HG02588 (cell line): ENCODE data around the gene CCDC69.
"Not testable (repeated sequence)": the region's sequence is repeated elsewhere in the genome, so short reads cannot be mapped to it uniquely, and the experiment has no call there.

Source experiments
- ATAC-seq: cut with Tn5 transposase; IDR thresholded peaks from one replicate; pipeline ENCODE4 v1.9.1; 2021; ENCODE audit warnings: mild to moderate bottlenecking, moderate library complexity; ENCODE audit not compliant: unreplicated experiment

CCDC69 gene, protein sequence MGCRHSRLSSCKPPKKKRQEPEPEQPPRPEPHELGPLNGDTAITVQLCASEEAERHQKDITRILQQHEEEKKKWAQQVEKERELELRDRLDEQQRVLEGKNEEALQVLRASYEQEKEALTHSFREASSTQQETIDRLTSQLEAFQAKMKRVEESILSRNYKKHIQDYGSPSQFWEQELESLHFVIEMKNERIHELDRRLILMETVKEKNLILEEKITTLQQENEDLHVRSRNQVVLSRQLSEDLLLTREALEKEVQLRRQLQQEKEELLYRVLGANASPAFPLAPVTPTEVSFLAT

GRCh38 chr5:151223447-151224264 is at the start of gene CCDC69:
Gene CCDC69 (minus strand): TSS chr5:151224092. CDS start chr5:151223970, 122 bp downstream.
- peak; percentile 64 for ATAC-seq

GRCh38 chr5:151271336-151271735 is 47.4 kb upstream of the CCDC69 start:
- no peak for ATAC-seq

- peak; percentile 90 for ATAC-seq
These were observed 46.7 kb upstream of the CCDC69 start for GRCh38 chr5:151270599-151270998.

GRCh38 chr5:151267491-151268260 is 43.8 kb upstream of the CCDC69 start:
- no peak for ATAC-seq

GRCh38 chr5:151264113-151264512 is 40.2 kb upstream of the CCDC69 start:
- ATAC-seq = peak; percentile 61

GRCh38 chr5:151262532-151262931 is 38.6 kb upstream of the CCDC69 start:
- no peak for ATAC-seq

DNA sequence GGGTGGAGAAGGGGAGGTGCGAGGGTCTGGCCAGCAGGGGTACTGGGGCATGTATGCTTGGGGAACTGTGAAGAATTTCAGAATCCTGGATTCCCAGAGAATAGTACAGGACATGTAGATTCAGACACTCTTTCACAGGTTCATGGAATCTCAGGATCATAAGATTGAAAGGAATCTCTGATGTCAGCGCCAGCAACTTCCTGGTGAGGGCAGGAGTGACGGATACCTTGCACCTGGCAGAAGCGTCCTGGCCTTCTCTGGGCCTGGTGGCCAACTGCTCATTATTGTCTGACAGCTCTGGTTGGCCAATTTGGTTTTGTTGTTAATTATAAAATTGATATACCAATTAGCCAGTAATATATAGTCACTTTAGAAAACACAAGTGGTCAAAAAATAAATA is 36.0 kb upstream of the CCDC69 start:
- no peak for ATAC-seq

DNA sequence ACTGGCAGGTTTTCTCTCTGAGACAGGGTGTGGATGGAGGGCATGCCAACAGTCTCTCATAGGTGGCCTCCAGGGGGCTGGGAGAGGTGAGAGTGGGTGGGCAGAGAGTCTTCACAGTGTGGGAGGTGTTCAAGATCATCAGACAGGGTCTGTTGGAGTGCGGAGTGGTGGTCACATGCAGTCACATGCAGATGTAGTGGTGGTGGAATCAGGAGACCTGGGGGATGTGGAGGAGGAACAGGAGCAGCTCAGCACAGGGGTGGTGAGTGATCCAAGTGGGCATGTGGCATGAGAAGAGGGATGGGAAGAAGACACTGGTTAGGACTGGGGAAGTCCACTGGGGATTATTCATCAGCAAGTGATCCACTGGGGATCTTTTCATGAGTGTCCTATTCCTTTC is 34.9 kb upstream of the CCDC69 start:
- no peak for ATAC-seq

GRCh38 chr5:151258201-151258611 is 34.3 kb upstream of the CCDC69 start:
- no peak for ATAC-seq

DNA sequence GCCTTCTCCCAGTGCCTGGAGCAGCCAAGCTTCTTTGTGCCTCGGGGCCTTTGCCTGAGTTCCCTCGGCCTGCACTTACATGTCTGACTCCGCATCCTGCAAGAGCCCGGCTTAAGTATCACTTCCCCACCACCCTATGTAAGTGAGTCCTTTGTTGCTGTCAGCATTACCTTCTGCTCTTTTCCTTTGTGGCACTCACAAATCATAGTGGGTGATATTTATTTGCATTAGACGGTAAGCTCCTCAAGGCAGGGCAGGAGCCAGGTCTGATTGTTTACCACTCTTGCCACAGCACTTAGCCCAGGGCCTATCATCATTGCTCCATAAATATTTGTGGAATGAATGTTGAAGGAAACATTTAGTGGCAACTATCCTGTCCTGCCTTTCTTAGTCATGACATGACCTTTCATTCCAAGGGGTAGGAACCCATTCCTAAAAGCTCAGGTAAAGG is 33.9 kb upstream of the CCDC69 start:
- ATAC-seq = peak; percentile 30

DNA sequence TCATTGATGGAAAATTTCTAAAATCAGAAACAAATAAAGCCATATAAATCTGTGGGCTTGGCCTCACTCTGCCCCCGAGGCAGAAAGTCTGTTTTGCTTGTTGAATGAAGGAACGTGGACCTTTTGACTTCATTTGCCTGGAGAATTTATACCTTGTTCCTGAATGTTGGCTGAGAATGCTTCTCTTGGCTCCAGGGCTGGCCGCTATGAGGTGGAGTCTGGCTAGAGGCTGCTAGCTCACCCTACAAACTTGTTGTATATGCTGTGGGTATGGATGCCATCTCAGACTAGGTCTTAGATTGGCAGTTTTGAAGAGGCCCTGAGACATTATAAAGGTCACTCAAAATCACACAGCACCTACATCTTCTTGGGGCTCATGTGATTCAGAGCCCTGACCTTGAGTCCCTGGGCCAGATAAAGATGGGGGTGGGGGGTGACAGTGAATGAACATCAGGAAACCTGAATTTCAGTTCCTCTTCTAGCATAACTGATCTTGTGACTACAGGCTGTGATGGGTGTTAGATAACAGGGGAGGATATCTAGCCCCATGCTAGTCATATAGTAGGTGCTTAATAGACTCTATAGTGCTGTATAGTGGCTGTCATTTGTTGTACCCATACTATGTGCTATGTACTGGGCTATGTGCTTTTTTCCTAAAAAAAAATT is 31.9 kb upstream of the CCDC69 start:
- peak; percentile 38 for ATAC-seq

- not testable (repeated sequence) for ATAC-seq
These were observed 31.1 kb upstream of the CCDC69 start for GRCh38 chr5:151254990-151255389.

DNA sequence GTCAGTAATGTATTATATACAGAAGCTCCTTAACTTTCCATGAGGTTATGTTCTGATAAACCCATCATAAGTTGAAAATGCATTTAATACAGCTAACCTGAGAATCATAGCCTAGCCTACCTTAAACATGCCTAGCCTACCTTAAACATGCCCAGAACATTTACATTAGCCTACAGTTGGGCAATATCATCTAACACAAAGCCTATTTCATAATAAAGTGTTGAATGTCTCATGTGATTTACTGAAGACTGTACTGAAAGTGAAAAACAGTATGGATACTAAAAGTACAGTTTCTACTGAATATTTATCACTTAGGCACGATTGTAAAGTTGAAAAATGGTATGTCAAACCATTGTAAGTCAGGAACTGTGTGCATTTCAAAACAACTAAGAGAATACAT is 30.7 kb upstream of the CCDC69 start:
- ATAC-seq = no peak

- ATAC-seq = no peak
These were observed 29.7 kb upstream of the CCDC69 start for GRCh38 chr5:151253605-151253950.

DNA sequence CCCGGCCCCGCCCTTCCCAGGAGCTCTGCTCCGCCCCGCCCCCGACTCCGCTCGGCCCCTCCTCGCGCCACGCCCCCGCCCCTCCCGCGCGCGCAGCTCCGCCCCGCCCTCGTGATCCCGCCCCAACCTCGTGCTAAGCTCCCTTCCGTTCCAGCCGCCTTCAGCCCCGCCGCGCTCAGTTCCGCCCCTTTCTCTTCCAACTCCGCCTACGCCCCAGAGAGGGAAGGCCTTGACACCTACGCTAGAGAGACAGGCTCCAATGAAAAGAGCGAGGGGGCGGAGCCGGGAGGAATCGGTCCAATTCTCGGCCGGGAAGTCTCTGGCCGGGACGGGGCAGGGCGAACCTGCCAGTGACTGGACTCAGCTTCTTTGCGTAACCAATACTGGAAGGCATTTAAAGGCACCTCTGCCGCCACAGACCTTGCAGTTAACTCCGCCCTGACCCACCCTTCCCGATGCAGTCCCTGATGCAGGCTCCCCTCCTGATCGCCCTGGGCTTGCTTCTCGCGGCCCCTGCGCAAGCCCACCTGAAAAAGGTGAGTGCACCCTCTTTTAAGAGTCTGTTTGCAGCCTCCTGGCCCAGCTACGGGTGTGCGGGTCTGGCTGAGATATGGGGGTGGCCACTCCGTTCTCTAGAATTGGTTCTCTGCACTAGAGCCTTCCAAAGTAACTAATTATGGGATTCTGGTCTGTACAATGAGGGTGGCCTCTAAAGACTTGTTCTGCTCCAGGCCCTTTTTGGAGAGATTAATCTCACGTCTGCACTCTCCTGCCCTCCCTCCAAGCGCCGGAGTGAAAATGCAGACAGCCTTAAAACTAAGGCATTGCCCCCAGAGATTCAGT is 29.1 kb upstream of the CCDC69 start, which contains the start of gene GM2A:
GM2A (plus strand) TSS at position 424 of the 843 bp plus-strand sequence; CDS start at position 456, 32 bp downstream.
- ATAC-seq = peak; percentile 80

DNA sequence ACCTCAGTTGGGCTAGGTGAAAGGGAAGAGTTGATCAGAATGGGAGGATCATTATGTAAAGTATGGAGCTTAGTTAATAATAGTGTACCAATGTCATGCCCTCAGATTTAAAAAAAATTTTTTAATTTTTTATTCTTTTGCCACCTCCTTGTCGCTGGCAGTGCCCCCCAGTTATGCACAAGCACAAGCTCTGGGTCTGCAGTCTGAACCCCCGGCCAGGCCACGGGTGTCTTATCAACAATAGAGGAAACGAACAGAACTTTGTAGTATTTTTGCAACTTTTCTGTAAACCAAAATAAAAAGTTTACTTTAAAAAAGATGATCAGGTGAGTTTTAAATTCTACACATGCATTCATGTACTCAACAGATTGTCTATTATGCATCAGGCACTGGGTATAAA is 27.7 kb upstream of the CCDC69 start:
- no peak for ATAC-seq

DNA sequence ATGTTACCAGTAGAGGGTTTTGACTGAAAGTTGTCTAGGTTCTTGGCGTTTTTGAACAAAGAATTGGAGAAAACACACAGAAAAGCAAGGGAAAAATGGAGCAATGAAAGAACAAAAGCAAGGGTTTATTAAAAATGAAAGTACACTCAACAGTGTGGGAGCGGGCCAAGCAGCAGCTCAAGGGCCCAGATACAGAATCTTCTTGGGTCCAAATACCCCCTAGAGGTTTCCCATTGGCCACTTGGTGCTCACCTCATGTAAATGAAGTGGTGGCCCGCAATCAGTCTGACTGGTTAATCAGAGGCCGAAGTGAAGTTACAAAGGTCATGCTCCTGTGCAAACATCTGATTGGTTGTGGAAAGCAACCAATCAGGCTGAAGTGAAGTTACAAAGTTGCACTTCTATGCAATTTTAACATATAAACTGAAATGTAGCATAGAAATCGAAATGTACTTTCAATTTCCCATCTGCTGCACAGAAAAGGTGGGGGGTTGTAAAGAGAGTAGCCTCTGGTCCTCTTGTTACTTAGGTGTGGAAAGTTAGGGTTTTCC is 27.2 kb upstream of the CCDC69 start:
- no peak for ATAC-seq

DNA sequence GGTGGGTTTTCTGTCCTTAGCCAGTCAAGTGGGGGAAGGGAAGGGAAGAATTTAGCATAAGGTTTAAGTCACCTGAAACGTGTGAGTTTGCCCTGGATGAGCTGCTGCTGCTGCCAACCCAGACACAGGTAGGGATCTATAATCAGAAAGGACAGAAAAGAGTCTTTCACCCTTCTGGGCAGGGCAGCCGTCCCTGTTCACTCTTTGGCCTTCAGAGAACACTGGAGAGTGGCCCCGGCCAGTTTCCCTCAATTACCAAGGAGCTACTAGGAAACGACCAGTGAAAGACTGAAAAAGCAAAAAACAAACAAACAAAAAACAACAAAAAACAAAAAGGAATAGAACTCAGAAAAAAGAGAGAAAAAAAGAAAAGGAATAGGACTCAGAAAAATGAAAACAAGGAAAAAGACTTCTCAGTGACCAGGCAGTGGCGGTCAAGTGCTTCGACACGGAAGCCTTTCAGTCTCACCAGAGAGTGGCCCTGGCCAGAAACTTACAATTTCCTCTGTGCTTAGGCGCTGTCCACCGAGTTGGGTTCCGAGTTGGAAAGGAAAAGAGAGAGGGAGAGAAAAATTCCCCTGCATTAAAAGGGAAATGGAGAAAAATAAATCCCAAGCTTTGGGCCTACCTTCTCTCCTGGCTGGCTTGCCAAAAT is 26.6 kb upstream of the CCDC69 start:
- ATAC-seq = no peak

DNA sequence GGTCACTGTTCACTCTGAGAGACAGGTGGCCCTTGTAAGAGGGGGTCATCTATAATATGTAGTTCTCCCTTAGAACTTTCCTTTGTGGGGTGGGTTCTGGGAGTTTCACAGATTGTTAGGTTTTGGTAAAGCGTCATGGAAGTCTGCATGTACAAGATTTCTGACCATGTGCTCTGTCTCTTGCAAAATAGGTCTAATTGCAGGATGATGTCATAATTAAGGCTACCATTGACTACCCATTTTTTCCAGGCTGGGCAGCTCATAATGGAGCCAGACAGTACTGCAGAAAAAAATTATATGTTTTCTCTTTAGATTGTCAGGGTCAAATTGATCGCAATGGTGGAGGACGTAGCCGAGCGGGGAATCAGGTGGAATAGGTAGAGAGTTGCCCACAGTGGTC is 25.4 kb upstream of the CCDC69 start:
- no peak for ATAC-seq
